ENCODE data around the gene SYVN1.

SYVN1 gene

GRCh38 chr11:65116370-65117205 is 17.7 kb downstream of the SYVN1 start:
- Histone ChIP-seq H3K4me3 (ENCODE audit: low read depth, low read length) (peak overlapping the region; percentile 95), H3K9me3 (ENCODE audit: severe bottlenecking) (no peaks in the 10 kb centered on the region), H3K27me3 (ENCODE audit: insufficient read depth, low read depth, severe bottlenecking) (no peaks in the 10 kb centered on the region), H3K36me3 (peaks cover 51% of the 10 kb centered on the region), H3K27ac (peak overlapping the region; percentile 84)
- TF ChIP-seq CTCF (IDR thresholded peaks at IDR 0.05; ENCODE audit: low read depth, low read length), result no peak
- no peak for DNase-seq

- Histone ChIP-seq H3K27ac (no peak overlapping the region), H3K36me3 (peaks cover 40% of the 10 kb centered on the region), H3K27me3 (ENCODE audit: insufficient read depth, low read depth, severe bottlenecking) (no peaks in the 10 kb centered on the region), H3K9me3 (ENCODE audit: severe bottlenecking) (no peaks in the 10 kb centered on the region), H3K4me3 (ENCODE audit: low read depth, low read length) (no peak overlapping the region)
- TF ChIP-seq CTCF (IDR thresholded peaks at IDR 0.05; ENCODE audit: low read depth, low read length), result no peak
- no peak for DNase-seq
Observed at GRCh38 chr11:65115361-65116082, 18.8 kb downstream of the SYVN1 start.

- Histone ChIP-seq H3K9me3 (ENCODE audit: severe bottlenecking) (no peaks in the 10 kb centered on the region), H3K27me3 (ENCODE audit: insufficient read depth, low read depth, severe bottlenecking) (no peaks in the 10 kb centered on the region), H3K4me3 (ENCODE audit: low read depth, low read length) (no peak overlapping the region), H3K36me3 (peaks cover 32% of the 10 kb centered on the region), H3K27ac (no peak overlapping the region)
- no peak for DNase-seq
- TF ChIP-seq CTCF (IDR thresholded peaks at IDR 0.05; ENCODE audit: low read depth, low read length), result no peak
Observed at GRCh38 chr11:65114538-65115171, 19.7 kb downstream of the SYVN1 start.

DNA sequence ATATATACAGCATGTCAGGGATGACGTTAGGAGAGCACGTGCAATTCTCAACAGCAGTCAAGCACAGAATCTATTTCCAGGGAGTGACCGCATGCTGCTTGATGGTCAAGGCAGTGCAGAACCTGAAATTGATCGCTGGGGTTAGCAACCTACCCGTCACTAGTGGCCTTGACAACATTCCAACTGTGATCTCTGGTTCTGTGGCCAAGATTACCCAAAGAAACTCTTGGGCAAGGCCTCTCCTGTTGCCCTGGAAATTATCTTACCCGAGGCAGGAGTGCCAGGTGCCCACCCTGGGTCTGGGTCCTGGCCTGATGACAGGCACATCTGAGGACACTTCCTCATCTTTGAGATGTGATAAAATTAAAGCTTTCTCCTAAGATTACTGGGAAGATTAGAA is 20.5 kb downstream of the SYVN1 start:
- DNase-seq, result no peak
- H3K27me3 ChIP-seq (ENCODE audit: insufficient read depth, low read depth, severe bottlenecking), result no peaks in the 10 kb centered on the region
- no peaks in the 10 kb centered on the region for H3K9me3 ChIP-seq (ENCODE audit: severe bottlenecking)
- no peak for TF ChIP-seq CTCF (IDR thresholded peaks at IDR 0.05; ENCODE audit: low read depth, low read length)
- peaks cover 29% of the 10 kb centered on the region for H3K36me3 ChIP-seq
- H3K27ac ChIP-seq, result no peak overlapping the region
- H3K4me3 ChIP-seq (ENCODE audit: low read depth, low read length), result peak overlapping the region; percentile 65

DNA sequence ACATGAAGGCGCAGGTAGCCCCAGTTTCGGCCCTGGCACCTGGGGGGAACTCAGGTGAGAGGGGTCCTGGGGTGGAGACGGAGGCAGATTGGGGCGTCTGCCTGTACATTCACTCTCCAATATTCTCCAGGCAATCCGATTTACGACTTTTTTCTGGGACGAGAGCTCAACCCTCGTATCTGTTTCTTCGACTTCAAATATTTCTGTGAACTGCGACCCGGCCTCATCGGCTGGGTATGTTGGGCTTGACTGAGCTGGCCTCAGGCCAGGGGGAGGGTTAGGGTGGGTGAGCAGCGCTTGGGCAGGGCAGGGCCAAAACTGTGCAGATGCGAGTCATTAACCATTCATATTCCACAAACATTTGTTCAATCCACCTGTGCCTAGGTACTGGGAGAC is 21.0 kb downstream of the SYVN1 start:
- Histone ChIP-seq H3K36me3 (peaks cover 24% of the 10 kb centered on the region), H3K9me3 (ENCODE audit: severe bottlenecking) (no peaks in the 10 kb centered on the region), H3K27ac (peak overlapping the region; percentile 78), H3K4me3 (ENCODE audit: low read depth, low read length) (peak overlapping the region; percentile 65), H3K27me3 (ENCODE audit: insufficient read depth, low read depth, severe bottlenecking) (no peaks in the 10 kb centered on the region)
- TF ChIP-seq CTCF (IDR thresholded peaks at IDR 0.05; ENCODE audit: low read depth, low read length), result no peak
- no peak for DNase-seq
